Vagina (tissue), 2 donors: Measurements from ENCODE around the gene DNAAF5.

Source experiments
- POLR2A ChIP-seq, 2 donors: fragments of 450-650 bp; IDR thresholded peaks; one replicate each; pipeline ENCODE4 v1.6.1; 2017; ENCODE audit warnings: antibody characterized with exemption in 2 of 2, mild to moderate bottlenecking in 2 of 2, moderate library complexity in 2 of 2
- TF ChIP-seq, protein P1 (sequence below), 3 experiments: fragments of 450-650 bp in 2 of 3; fragments of 200-600 bp in 1 of 3; sonication (generic) in 1 of 3; IDR thresholded peaks; one replicate each; pipeline ENCODE4 v1.5.1; 2017 to 2019; ENCODE audit warnings: antibody characterized with exemption in 3 of 3, mild to moderate bottlenecking in 2 of 3, moderate library complexity in 2 of 3

- TF ChIP-seq POLR2A (IDR thresholded peaks at IDR 0.05), result no peak
- TF ChIP-seq, protein P1, sequence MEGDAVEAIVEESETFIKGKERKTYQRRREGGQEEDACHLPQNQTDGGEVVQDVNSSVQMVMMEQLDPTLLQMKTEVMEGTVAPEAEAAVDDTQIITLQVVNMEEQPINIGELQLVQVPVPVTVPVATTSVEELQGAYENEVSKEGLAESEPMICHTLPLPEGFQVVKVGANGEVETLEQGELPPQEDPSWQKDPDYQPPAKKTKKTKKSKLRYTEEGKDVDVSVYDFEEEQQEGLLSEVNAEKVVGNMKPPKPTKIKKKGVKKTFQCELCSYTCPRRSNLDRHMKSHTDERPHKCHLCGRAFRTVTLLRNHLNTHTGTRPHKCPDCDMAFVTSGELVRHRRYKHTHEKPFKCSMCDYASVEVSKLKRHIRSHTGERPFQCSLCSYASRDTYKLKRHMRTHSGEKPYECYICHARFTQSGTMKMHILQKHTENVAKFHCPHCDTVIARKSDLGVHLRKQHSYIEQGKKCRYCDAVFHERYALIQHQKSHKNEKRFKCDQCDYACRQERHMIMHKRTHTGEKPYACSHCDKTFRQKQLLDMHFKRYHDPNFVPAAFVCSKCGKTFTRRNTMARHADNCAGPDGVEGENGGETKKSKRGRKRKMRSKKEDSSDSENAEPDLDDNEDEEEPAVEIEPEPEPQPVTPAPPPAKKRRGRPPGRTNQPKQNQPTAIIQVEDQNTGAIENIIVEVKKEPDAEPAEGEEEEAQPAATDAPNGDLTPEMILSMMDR (IDR thresholded peaks at IDR 0.05), result no peak
Observed at GRCh38 chr7:734808-735207, 8.3 kb downstream of the DNAAF5 start.
